Measurements from ENCODE around the gene TECPR2. TPM values are rescaled to one million over a fixed set of nuclear protein-coding genes. Genes with fewer than 3 reads are reported as not detected.
A peak's percentile ranks its signal among the peaks of the same experiment; 100 is the strongest.

TECPR2 gene
- total RNA-seq, 1 donor from 2014 or later = 8.4 TPM

DNA sequence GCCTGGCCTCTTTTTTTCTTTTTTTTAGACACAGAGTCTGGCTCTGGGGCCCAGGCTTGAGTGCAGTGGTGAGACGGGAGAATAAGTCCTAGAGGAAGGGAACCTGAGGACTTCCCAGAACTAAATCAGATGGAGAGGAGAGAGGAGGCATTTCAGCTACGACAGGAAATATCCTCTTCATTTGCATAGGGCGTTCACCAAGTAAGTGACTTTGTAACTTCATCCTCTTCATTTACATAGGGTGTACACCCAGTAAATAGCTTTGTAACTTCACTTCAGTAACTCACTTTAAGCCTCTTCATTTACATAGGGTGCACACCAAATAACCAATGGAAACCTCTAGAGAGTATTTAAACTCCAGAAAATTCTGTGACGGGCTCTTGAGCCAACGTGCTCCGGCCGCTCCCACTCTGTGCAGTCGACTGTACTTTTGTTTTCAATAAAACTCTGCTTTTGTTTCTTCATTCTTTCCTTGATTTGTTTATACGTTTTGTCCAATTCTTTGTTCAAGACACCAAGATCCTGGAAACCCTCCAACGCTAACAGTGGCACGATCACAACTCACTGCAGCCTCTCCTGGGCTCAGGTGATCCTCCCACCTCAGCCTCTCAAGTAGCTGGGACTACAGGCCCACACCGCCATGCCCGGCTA lies 168.2 kb downstream of the TECPR2 start:
- no peaks in the 10 kb centered on the region for H3K36me3 ChIP-seq
- H3K36me3 Mint-ChIP-seq = no peaks in the 10 kb centered on the region
- H3K4me3 ChIP-seq = no peak overlapping the region
- no peaks in the 10 kb centered on the region for H3K9me3 ChIP-seq (ENCODE audit: low read depth)
- no peaks in the 10 kb centered on the region for H3K4me1 ChIP-seq
- H3K4me1 Mint-ChIP-seq = no peaks in the 10 kb centered on the region
- peak overlapping the region; percentile 5 for H2AFZ ChIP-seq (replicated peaks)
- H3F3A ChIP-seq (ENCODE audit: low read depth) = peaks cover 9% of the 10 kb centered on the region
- H4K20me1 ChIP-seq (ENCODE audit: low read depth) = no peaks in the 10 kb centered on the region
- no peaks in the 10 kb centered on the region for H3K79me2 ChIP-seq (ENCODE audit: low read depth)
- no peaks in the 10 kb centered on the region for H3K9me3 Mint-ChIP-seq
- no peak overlapping the region for H3K9ac ChIP-seq
- no peak for TF ChIP-seq EZH2 (IDR thresholded peaks at IDR 0.05)
- no peak for TF ChIP-seq EZH2phosphoT487 (IDR thresholded peaks at IDR 0.05)
- TF ChIP-seq, protein P1, sequence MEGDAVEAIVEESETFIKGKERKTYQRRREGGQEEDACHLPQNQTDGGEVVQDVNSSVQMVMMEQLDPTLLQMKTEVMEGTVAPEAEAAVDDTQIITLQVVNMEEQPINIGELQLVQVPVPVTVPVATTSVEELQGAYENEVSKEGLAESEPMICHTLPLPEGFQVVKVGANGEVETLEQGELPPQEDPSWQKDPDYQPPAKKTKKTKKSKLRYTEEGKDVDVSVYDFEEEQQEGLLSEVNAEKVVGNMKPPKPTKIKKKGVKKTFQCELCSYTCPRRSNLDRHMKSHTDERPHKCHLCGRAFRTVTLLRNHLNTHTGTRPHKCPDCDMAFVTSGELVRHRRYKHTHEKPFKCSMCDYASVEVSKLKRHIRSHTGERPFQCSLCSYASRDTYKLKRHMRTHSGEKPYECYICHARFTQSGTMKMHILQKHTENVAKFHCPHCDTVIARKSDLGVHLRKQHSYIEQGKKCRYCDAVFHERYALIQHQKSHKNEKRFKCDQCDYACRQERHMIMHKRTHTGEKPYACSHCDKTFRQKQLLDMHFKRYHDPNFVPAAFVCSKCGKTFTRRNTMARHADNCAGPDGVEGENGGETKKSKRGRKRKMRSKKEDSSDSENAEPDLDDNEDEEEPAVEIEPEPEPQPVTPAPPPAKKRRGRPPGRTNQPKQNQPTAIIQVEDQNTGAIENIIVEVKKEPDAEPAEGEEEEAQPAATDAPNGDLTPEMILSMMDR (IDR thresholded peaks at IDR 0.05) = no peak
- H3K27me3 ChIP-seq = no peaks in the 10 kb centered on the region
- H3K4me3 Mint-ChIP-seq = no peak overlapping the region
- peaks cover 5% of the 10 kb centered on the region for H3K27me3 Mint-ChIP-seq (ENCODE audit: insufficient read depth, low read depth)
- DNase-seq (ENCODE audit: low spot score) = no peak
- H3K27ac ChIP-seq = no peak overlapping the region
- H3K27ac Mint-ChIP-seq = no peak overlapping the region
- H3K4me2 ChIP-seq = no peak overlapping the region

DNA sequence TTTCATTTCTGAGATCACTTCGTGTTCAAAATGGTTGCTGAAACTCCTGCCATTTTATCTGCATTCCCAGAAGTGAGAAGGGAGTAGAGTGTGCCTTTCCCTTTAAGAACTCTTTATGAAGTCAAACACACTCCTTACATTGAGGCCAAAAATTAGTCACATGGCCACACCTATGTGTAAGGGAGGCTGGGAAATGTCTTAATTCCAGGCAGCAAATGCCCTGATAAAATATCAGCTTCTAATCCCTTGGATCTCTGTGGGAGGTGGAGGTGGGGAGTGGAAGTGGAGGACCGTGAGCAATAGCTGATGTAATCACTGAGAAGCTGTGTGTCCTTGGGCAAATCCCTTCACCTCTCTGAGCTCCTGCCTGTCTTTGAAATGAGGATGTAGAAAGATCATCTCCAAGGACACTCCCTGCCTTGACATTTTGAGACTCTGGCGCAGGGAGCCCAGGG lies 169.5 kb downstream of the TECPR2 start:
- no peaks in the 10 kb centered on the region for H4K20me1 ChIP-seq (ENCODE audit: low read depth)
- H3K79me2 ChIP-seq (ENCODE audit: low read depth) = no peaks in the 10 kb centered on the region
- no peak overlapping the region for H3K4me3 Mint-ChIP-seq
- H3K36me3 ChIP-seq = no peaks in the 10 kb centered on the region
- H3K27me3 ChIP-seq = no peaks in the 10 kb centered on the region
- no peaks in the 10 kb centered on the region for H3K9me3 Mint-ChIP-seq
- no peaks in the 10 kb centered on the region for H3K4me1 ChIP-seq
- H3K27ac ChIP-seq = no peak overlapping the region
- H3K36me3 Mint-ChIP-seq = no peaks in the 10 kb centered on the region
- H3K4me3 ChIP-seq = no peak overlapping the region
- no peak overlapping the region for H2AFZ ChIP-seq (replicated peaks)
- no peaks in the 10 kb centered on the region for H3K4me1 Mint-ChIP-seq
- H3K4me2 ChIP-seq = no peak overlapping the region
- no peaks in the 10 kb centered on the region for H3K9me3 ChIP-seq (ENCODE audit: low read depth)
- TF ChIP-seq EZH2 (IDR thresholded peaks at IDR 0.05) (no peak), EZH2phosphoT487 (IDR thresholded peaks at IDR 0.05) (no peak)
- TF ChIP-seq, protein P1 (IDR thresholded peaks at IDR 0.05) = no peak
- H3K9ac ChIP-seq = no peak overlapping the region
- no peak for DNase-seq (ENCODE audit: low spot score)
- peaks cover 6% of the 10 kb centered on the region for H3K27me3 Mint-ChIP-seq (ENCODE audit: insufficient read depth, low read depth)
- H3K27ac Mint-ChIP-seq = no peak overlapping the region
- peaks cover 9% of the 10 kb centered on the region for H3F3A ChIP-seq (ENCODE audit: low read depth)

DNA sequence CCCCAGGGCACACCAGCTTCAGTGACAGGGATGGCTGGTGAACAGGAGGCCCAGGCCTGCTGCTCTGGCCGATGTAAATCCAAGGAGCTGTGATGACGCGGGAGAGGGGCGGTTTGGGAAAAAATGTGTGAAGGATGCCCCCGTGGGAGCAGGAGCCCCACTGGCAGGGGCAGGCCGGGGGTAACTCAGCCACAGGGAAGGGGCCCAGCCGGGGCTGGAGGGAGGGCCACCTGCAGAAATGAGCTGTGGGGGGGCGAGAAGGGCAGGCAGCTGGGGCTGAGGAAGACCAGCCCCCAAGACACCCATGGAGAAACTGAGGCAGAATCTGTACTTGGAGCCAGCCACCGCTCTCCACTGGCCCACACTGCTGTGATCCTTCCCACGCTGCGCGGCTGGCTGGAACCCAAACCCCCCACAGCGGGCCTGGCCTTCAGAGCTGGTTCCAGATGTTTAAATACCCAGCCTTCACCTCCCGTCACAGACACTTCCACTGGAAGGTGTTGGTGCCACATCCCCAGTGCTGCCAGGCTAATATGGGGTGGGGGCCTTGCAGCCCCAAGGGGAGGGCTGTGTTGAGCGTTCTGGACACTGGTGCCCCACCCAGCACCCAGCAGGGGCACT lies 175.3 kb downstream of the TECPR2 start:
- DNase-seq (ENCODE audit: low spot score) = no peak
- TF ChIP-seq EZH2 (IDR thresholded peaks at IDR 0.05) = no peak
- Histone ChIP-seq H3K4me1 (peaks cover 6% of the 10 kb centered on the region), H3K4me2 (no peak overlapping the region), H3K36me3 (no peaks in the 10 kb centered on the region), H3K27me3 (no peaks in the 10 kb centered on the region), H3K4me3 (no peak overlapping the region), H3K9me3 (ENCODE audit: low read depth) (no peaks in the 10 kb centered on the region), H2AFZ (replicated peaks) (no peak overlapping the region), H3K79me2 (ENCODE audit: low read depth) (no peaks in the 10 kb centered on the region), H3K27ac (no peak overlapping the region), H4K20me1 (ENCODE audit: low read depth) (no peaks in the 10 kb centered on the region), H3F3A (ENCODE audit: low read depth) (peaks cover 11% of the 10 kb centered on the region), H3K9ac (no peak overlapping the region)
- Mint-ChIP-seq H3K27me3 (ENCODE audit: insufficient read depth, low read depth) (peaks cover 12% of the 10 kb centered on the region), H3K27ac (no peak overlapping the region), H3K9me3 (no peaks in the 10 kb centered on the region), H3K36me3 (no peaks in the 10 kb centered on the region), H3K4me1 (no peaks in the 10 kb centered on the region), H3K4me3 (no peak overlapping the region)

All from neural progenitor cell (in vitro differentiated cells).